NCI-H2196 treated with DMSO at 0.1 percent for 48 hours (cell line): ENCODE results near the gene STAG1.
"Not testable (repeated sequence)": the region's sequence is repeated elsewhere in the genome, so short reads cannot be mapped to it uniquely, and the experiment has no call there.

ENCODE experiments used
- DNase-seq: peaks from one replicate; lab custom pipeline; 2025; ENCODE audit not compliant: unreplicated experiment; lab: John Stamatoyannopoulos, UW

STAG1 gene

DNA sequence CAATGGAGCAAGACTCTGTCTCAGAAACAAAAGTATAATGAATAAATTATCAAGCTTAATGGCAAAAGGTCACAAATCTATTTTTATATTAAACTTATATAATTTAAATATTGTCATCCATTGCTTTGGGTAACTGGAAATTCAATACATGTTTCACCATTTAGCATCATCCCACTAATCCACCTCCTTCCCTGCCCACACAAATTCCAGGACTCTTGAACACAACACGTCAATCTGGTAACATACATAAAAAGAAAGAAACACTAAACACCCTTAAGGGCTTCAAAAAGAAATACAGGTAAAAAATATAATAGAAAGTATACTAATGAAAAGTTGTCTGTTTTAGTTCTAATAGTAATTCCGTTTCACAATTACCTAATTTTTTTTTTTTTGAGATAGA, 149.4 kb downstream of the STAG1 start:
- DNase-seq, result no peak

- no peak for DNase-seq
These were observed 156.1 kb downstream of the STAG1 start for GRCh38 chr3:136595913-136596697.

GRCh38 chr3:136586580-136586979, 165.6 kb downstream of the STAG1 start:
- DNase-seq, result no peak

GRCh38 chr3:136584728-136585127, 167.4 kb downstream of the STAG1 start:
- DNase-seq, result no peak

DNA sequence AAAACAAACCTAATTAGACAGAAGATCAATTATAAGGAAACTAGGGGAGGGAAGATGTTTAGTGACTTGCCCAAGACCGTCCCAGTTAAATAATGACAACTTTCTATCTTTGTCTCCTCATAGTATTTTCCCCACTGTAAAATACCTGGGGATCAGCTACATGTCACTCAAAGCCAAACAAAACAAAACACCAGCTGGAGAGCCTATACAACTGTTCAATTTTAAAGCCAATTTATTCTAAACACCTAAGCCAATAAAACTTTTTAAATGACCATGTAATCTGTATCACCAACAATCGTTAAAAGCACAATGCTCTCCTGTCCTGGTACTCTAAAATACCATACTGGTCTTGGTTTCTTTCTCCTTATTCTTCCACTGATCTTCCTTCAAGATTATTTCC, 168.4 kb downstream of the STAG1 start:
- no peak for DNase-seq

GRCh38 chr3:136577791-136578190, 174.4 kb downstream of the STAG1 start:
- no peak for DNase-seq

DNA sequence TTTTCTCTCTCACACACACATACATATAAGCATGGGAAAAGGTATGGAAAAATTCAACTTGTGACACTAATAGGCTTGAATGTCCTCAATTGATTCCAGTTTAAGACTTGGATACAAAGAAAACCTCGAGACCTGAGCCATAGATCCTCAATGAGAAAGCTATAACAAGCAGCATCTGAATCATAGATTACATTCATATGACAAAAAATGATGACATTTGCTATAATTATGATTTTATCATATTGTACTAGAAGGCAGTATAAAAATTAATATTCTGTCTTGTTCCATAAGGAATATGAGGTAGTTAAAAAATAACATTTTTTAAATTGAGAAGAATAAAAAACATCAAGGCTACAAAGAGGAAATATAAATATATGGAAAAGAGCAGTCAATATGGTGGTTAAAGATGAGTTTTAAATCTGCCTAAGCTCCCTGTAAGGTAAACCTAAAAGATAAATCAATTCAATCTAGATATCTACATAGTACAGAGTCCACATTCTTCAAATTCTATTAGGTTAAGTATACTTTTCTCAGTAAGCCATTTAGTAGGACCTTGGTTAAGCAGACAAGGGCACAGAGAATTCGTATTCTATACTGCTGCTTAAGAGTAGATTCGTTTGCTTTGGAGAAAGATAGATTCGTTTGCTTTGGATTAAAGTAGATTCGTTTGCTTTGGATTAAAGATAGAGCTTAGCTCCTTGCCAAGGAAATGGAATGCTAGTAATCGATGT, 175.7 kb downstream of the STAG1 start:
- DNase-seq, result no peak

- DNase-seq, result no peak
These were observed 184.5 kb downstream of the STAG1 start for GRCh38 chr3:136567599-136568188.

DNA sequence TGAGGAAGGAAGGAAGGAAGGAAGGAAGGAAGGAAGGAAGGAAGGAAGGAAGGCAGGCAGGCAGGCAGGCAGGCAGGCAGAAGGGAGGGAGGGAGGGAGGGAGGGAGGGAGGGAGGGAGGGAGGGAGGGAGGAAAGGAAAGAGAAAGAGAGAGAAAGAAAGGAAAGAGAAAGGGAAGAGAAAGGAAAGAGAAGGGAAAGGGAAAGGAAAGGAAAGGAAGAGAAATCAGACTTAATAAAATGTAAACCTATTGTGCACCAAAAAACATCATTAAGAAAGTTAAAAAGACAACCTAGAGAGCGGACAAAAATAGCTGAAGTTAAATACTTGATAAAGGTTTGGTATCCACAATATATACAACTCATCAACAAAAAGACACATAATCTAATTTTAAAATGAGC, 187.2 kb downstream of the STAG1 start:
- not testable (repeated sequence) for DNase-seq

GRCh38 chr3:136562026-136562425, 190.2 kb downstream of the STAG1 start:
- DNase-seq, result no peak

GRCh38 chr3:136559896-136560295, 192.3 kb downstream of the STAG1 start:
- no peak for DNase-seq

DNA sequence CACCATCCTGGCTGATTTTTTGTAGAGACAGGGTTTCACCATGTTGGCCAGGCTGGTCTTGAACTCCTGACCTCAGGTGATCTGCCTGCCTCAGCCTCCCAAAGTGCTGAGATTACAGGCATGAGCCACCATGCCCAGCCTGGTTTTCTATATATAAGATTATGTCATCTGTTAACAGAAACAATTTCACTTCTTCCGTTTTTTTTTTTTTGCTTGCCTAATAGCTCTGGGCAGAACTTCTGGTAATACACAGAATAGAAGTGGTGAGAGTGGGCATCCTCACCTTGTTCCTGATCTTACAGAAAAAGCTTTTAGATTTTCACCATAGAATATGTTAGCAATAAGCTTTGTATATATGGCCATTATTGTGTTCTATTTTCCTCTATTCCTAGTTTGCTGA, 202.7 kb downstream of the STAG1 start:
- DNase-seq, result not testable (repeated sequence)

DNA sequence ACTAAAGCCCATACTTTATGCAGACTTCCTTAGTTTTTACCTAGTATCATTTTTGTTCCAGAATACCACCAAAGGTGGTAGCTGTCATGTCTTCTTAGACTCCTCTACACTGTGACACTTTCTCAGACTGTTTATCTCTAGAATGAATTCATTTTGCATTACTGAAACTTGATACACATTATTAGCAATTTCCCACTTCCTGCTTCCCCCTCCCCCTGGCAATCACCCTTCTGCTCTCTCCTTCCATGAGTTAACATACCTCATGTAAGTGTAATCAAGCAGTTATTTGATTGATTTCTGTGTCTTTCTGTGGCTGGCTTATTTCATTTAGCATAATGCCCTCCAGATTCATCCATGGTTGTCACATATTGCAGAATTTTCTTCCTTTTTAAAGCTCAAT, 204.9 kb downstream of the STAG1 start:
- DNase-seq, result peak; percentile 11

DNA sequence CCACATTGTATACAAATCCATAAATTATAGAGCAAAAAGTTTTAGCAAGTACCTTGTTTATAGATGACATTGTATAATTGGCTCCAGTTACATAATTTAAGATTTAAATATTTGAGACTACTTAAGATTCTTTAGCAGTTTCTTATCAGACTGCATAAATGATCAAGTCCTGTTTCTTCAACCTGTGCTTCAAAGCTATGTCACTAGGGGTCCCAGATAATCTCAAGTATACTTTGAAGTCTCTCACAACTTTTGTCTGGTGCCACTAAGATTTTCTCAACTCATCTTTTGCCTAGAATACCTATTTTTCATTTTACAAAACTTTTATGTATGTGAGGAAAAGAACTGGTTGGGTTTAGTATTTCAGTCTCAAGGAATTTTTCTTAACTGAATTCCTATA, 205.5 kb downstream of the STAG1 start:
- DNase-seq, result no peak

DNA sequence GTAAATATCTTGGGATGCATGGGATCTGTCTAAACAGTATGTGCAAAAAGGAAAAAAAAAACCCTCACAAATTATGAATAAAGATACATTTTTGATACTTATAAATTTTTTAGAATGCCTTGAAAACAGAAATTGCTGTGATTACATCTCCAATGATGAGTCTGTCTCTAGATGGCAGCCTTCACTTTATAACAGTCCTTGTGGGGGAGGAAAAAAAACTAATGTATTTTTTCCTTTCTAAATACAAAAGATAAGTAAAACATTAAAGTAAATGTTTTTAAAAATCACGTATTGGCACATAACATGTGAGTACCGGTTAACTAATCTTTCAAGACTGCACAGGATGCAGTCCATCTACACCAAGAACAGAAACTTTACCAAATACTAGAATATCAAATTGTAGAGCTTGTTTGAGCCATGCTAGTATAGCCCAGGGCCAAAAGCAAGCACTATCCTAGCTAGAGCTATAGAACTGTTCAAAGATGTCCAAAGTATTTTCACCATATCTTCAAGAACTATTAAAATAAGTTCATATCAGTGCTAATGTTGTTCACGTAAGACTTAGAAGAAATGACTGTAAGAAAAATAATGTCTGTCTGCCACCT, 206.4 kb downstream of the STAG1 start:
- no peak for DNase-seq

- DNase-seq, result no peak
These were observed 207.6 kb downstream of the STAG1 start for GRCh38 chr3:136544532-136544931.

DNA sequence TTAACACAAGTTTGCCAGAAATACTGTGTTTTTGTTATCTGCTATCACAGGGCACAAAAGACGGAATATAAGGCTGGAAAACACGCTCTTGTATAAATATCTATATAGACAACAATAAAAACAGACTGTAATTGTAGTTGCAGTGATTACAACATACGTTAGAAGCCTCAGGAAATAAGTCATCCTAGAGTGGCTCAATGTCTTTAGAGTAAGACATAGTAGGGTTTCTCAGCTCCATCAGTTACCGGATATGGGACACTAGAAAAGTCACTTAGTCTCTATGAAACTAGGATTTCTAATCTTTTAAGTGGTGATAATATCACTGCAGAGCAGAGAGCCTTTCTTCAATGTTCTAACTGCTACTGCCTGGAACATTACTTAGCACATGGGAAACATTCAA, 208.8 kb downstream of the STAG1 start:
- DNase-seq, result no peak

- DNase-seq, result no peak
These were observed 216.3 kb downstream of the STAG1 start for GRCh38 chr3:136535906-136536305.

DNA sequence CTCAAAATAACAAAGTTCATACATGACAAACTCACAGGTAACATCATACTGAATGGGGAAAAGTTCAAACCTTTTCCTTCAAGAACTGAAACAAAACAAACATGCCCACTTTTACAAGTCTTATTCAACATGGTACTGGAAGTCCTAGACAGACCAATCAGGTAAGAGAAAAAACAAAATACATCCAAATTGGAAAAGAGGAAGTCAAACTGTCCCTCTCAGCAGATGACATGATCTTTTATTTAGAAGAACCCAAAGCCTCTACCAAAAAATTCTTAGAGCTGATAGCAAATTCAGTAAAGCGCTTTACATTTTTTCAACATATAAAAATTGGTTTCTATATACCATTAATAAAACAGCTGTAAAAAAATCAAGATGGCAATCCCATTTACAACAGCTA, 219.4 kb downstream of the STAG1 start:
- DNase-seq, result no peak

DNA sequence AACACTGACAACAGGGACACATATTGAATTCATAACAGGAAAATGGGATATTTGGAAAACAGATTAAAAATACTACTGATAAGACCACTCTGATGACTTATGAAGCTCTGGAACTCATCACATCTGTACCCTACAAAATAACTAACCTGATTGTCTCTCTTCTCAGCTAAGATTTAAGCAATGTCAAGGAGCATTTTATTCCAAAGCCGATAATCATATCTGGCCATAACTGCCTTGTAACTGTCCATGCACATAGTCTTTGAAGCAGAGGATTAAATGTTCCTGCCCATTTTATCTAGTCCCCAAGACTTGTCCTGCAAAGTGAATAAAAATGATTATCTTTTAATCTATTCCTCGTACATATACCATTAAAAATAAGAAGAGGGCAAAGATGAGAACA, 234.1 kb downstream of the STAG1 start:
- DNase-seq, result no peak

- no peak for DNase-seq
These were observed 235.5 kb downstream of the STAG1 start for GRCh38 chr3:136516656-136517055.

- no peak for DNase-seq
These were observed 236.1 kb downstream of the STAG1 start for GRCh38 chr3:136516095-136516494.
